Measurements from ENCODE around the gene KRT40. TPM values are rescaled to one million over a fixed set of nuclear protein-coding genes. Genes with fewer than 3 reads are reported as not detected.

Gene KRT40
- total and polyA plus RNA-seq, 4 donors, result not detected

- H3K27ac ChIP-seq (ENCODE audit: low read depth in 1 of 2, low read length in 2 of 2), result no peak overlapping the region
- DNase-seq (ENCODE audit: low spot score), result no peak
- whole genome bisulfite sequencing, result 39% methylated on average over 5 of the region's 5 CpGs
- H3K4me1 ChIP-seq (ENCODE audit: control insufficient read depth in 4 of 4, insufficient read depth in 4 of 4, low read length in 3 of 4), result no peaks in the 10 kb centered on the region
- H3K9me3 ChIP-seq (ENCODE audit: control insufficient read depth in 4 of 4, low read length in 3 of 4), result no peaks in the 10 kb centered on the region
- no peak overlapping the region for H3K9ac ChIP-seq (ENCODE audit: low read depth in 1 of 2, low read length in 2 of 2)
- peaks cover 0 to 3% (median 0%) of the 10 kb centered on the region in 4 donors for H3K27me3 ChIP-seq (ENCODE audit: control insufficient read depth in 4 of 4, insufficient read depth in 4 of 4, low read length in 3 of 4)
- TF ChIP-seq ATF3 (IDR thresholded peaks at IDR 0.05), result no peak
- no peak for TF ChIP-seq YY1 (IDR thresholded peaks at IDR 0.05)
- TF ChIP-seq FOXA1 (IDR thresholded peaks at IDR 0.05), result no peak
- no peak for TF ChIP-seq EGR1 (IDR thresholded peaks at IDR 0.05; ENCODE audit: low read depth in 2 of 2)
- no peak for TF ChIP-seq RAD21 (IDR thresholded peaks at IDR 0.05)
- no peak for TF ChIP-seq JUND (IDR thresholded peaks at IDR 0.05)
- no peak for TF ChIP-seq REST (IDR thresholded peaks at IDR 0.05)
- TF ChIP-seq ZBTB33 (IDR thresholded peaks at IDR 0.05), result no peak
- TF ChIP-seq TAF1 (conservative IDR thresholded peaks at IDR 0.05), result no peak
- no peak for TF ChIP-seq MAX (IDR thresholded peaks at IDR 0.05)
- no peak for TF ChIP-seq RXRA (IDR thresholded peaks at IDR 0.05)
- TF ChIP-seq FOXA2 (IDR thresholded peaks at IDR 0.05), result no peak
- TF ChIP-seq HNF4G (IDR thresholded peaks at IDR 0.05), result no peak
- no peak for TF ChIP-seq SP1 (IDR thresholded peaks at IDR 0.05)
- no peak for TF ChIP-seq GABPA (IDR thresholded peaks at IDR 0.05 in 1 of 2, conservative IDR thresholded peaks at IDR 0.05 in 1 of 2)
- no peak for TF ChIP-seq CTCF (IDR thresholded peaks at IDR 0.05; ENCODE audit: low read depth, low read length, missing input control)
- TF ChIP-seq NR2F2 (IDR thresholded peaks at IDR 0.05), result no peak
- TF ChIP-seq HNF4A (conservative IDR thresholded peaks at IDR 0.05), result no peak
- H3K36me3 ChIP-seq (ENCODE audit: control insufficient read depth in 4 of 4, insufficient read depth in 3 of 4, low read depth in 1 of 4, low read length in 3 of 4), result no peaks in the 10 kb centered on the region
- H3K4me3 ChIP-seq (ENCODE audit: low read depth in 1 of 3, low read length in 3 of 3), result no peak overlapping the region
Observed at GRCh38 chr17:41002814-41003213, 18.7 kb upstream of the KRT40 start.

Measured in liver (tissue), 9 donors.